Measurements from ENCODE around the gene MIEF2.

GRCh38 chr17:18229771-18230170, 30.7 kb upstream of the MIEF2 start:
- TF ChIP-seq POLR2A (IDR thresholded peaks at IDR 0.05) = no peak
- TF ChIP-seq CTCF (IDR thresholded peaks at IDR 0.05) = no peak
